Testis (tissue), 2 donors: ENCODE data around the gene CDK5RAP2.

ENCODE experiments used
- POLR2A ChIP-seq: fragments of 450-650 bp; IDR thresholded peaks from one replicate; pipeline ENCODE4 v1.6.1; 2017; ENCODE audit warnings: antibody characterized with exemption, mild to moderate bottlenecking, moderate library complexity
- TF ChIP-seq, protein P1 (sequence below), 3 experiments: fragments of 450-650 bp in 2 of 3; fragments of 200-600 bp in 1 of 3; sonication (generic) in 1 of 3; IDR thresholded peaks; one replicate each; pipeline ENCODE4 v1.5.1; 2016 to 2019; ENCODE audit warnings: antibody characterized with exemption in 3 of 3, mild to moderate bottlenecking in 2 of 3, moderate library complexity in 1 of 3

DNA sequence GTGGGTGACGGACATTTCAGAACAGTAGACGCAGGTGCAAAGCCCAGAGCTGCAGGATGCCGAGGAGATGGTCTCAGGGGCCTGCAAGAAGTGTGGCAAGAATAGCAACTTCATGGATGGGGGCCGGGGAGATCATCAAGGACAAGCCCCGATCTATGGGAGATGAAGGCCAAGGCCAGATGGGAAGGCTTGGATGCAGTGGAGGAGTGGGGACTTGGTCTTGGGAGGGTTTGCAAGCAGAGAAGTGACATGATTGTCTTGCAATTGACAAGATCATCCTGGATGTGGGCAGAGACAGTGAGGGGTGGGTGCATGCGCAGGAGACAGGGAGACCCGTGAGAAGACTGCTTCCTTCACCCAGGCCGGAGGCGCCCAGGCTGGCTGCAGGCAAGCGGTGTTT, 198.1 kb downstream of the CDK5RAP2 start:
- no peak for TF ChIP-seq POLR2A
- TF ChIP-seq, protein P1, sequence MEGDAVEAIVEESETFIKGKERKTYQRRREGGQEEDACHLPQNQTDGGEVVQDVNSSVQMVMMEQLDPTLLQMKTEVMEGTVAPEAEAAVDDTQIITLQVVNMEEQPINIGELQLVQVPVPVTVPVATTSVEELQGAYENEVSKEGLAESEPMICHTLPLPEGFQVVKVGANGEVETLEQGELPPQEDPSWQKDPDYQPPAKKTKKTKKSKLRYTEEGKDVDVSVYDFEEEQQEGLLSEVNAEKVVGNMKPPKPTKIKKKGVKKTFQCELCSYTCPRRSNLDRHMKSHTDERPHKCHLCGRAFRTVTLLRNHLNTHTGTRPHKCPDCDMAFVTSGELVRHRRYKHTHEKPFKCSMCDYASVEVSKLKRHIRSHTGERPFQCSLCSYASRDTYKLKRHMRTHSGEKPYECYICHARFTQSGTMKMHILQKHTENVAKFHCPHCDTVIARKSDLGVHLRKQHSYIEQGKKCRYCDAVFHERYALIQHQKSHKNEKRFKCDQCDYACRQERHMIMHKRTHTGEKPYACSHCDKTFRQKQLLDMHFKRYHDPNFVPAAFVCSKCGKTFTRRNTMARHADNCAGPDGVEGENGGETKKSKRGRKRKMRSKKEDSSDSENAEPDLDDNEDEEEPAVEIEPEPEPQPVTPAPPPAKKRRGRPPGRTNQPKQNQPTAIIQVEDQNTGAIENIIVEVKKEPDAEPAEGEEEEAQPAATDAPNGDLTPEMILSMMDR (IDR thresholded peaks at IDR 0.05) = no peak
